Tibial nerve (tissue), 4 donors: Measurements from ENCODE around the gene SERPINB4.

Experiments used
- EP300 ChIP-seq, 2 donors: sonication (generic); formaldehyde crosslinking; IDR thresholded peaks; one replicate each; pipeline ENCODE4 v1.6.1; 2017; ENCODE audit warnings: antibody characterized with exemption in 2 of 2, mild to moderate bottlenecking in 1 of 2
- TF ChIP-seq, protein P1 (sequence below), 5 experiments: fragments of 200-600 bp in 3 of 5; fragments of 450-650 bp in 2 of 5; sonication (generic) in 3 of 5; IDR thresholded peaks; one replicate each; pipeline ENCODE4 v1.5.1; 2016 to 2019; ENCODE audit warnings: antibody characterized with exemption in 5 of 5, mild to moderate bottlenecking in 3 of 5, moderate library complexity in 2 of 5

DNA sequence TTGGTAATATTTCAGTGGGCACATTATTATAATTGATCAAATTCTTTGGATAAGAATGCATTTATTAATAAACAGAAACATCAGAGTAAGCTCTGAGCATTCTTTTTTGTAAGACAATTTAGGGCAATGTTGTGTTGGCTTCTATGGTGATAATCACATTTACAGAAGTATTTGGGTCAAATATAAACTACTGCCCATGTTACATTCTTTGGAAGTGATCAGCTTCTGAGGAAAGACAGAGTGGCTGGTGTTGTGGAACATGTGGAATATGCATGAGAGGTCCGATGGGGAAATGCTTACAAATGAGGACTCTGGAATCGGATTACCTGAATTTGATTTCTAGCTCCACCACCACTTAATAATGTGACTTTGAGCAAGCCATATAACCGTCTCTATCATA, 37.5 kb downstream of the SERPINB4 start:
- TF ChIP-seq, protein P1, sequence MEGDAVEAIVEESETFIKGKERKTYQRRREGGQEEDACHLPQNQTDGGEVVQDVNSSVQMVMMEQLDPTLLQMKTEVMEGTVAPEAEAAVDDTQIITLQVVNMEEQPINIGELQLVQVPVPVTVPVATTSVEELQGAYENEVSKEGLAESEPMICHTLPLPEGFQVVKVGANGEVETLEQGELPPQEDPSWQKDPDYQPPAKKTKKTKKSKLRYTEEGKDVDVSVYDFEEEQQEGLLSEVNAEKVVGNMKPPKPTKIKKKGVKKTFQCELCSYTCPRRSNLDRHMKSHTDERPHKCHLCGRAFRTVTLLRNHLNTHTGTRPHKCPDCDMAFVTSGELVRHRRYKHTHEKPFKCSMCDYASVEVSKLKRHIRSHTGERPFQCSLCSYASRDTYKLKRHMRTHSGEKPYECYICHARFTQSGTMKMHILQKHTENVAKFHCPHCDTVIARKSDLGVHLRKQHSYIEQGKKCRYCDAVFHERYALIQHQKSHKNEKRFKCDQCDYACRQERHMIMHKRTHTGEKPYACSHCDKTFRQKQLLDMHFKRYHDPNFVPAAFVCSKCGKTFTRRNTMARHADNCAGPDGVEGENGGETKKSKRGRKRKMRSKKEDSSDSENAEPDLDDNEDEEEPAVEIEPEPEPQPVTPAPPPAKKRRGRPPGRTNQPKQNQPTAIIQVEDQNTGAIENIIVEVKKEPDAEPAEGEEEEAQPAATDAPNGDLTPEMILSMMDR (IDR thresholded peaks at IDR 0.05): no peak
- no peak for TF ChIP-seq EP300 (IDR thresholded peaks at IDR 0.05)
